Neural progenitor cell (in vitro differentiated cells): ENCODE results near the gene SLMAP.

Experiments
- EZH2 ChIP-seq: fragments of 200-600 bp; sonication (generic); IDR thresholded peaks from 2 replicates; pipeline ENCODE4 v1.6.1; 2017; ENCODE audit warnings: antibody characterized with exemption, mild to moderate bottlenecking, moderate library complexity
- EZH2phosphoT487 ChIP-seq: fragments of 200-600 bp; sonication (generic); IDR thresholded peaks from 2 replicates; pipeline ENCODE4 v1.6.1; 2017; ENCODE audit warnings: antibody characterized with exemption
- TF ChIP-seq, protein P1 (sequence below): fragments of 200-600 bp; sonication (generic); IDR thresholded peaks from 2 replicates; pipeline ENCODE4 v1.5.1; 2017; ENCODE audit warnings: antibody characterized with exemption, mild to moderate bottlenecking

DNA sequence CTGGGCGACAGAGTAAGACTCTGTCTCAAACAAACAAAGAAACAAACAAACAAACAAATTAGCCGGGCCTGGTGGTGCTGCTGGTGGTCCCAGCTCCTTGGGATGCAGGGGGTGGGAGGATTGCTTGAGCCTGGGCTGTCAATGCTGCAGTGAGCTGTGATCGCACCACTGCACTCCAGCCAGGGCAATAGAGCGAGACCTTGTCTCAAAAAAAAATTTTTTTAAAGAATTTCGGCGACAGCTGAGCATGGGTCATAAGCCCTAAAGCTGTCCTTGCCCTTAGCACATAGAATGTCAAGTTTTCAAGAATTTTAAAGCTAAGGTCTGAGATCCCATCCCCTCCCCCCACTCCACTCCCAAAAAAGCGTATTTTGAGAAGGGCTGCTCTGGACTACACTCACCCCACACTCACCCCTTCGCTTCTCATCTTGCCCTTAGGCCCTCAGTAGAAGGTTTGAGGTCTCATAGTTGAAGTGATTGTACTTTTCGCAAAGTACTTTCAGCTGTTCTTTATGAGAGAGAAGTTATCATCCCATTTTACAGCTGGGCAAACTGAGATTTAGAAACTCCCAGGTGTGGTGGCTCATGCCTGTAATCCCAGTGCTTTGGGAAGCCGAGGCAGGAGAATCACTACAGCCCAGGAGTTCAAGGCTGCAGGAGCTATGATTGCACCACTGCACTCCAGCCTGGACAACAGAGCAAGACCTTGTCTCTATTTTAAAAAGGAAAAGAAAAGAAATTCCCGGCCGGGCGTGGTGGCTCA lies 217.8 kb downstream of the SLMAP start:
- TF ChIP-seq, protein P1, sequence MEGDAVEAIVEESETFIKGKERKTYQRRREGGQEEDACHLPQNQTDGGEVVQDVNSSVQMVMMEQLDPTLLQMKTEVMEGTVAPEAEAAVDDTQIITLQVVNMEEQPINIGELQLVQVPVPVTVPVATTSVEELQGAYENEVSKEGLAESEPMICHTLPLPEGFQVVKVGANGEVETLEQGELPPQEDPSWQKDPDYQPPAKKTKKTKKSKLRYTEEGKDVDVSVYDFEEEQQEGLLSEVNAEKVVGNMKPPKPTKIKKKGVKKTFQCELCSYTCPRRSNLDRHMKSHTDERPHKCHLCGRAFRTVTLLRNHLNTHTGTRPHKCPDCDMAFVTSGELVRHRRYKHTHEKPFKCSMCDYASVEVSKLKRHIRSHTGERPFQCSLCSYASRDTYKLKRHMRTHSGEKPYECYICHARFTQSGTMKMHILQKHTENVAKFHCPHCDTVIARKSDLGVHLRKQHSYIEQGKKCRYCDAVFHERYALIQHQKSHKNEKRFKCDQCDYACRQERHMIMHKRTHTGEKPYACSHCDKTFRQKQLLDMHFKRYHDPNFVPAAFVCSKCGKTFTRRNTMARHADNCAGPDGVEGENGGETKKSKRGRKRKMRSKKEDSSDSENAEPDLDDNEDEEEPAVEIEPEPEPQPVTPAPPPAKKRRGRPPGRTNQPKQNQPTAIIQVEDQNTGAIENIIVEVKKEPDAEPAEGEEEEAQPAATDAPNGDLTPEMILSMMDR: no peak
- no peak for TF ChIP-seq EZH2phosphoT487
- no peak for TF ChIP-seq EZH2
